Upper lobe of left lung (tissue), 6 donors: ENCODE data around the gene RPS6KA5. TPM values are rescaled to one million over a fixed set of nuclear protein-coding genes. Genes with fewer than 3 reads are reported as not detected.

Experiments used
- ATAC-seq, 2 donors: fragments of 200-7000 bp; cut with Tn5 transposase; one replicate each; pipeline ENCODE4 v1.9.1; 2022; ENCODE audit warnings: mild to moderate bottlenecking in 2 of 2, moderate library complexity in 2 of 2; ENCODE audit not compliant: low FRiP score in 2 of 2
- DNase-seq, 2 donors: peaks; one replicate each; pipeline ENCODE4 v3.0.0-alpha.2; 2019 to 2020
- H3K27ac ChIP-seq, 4 donors: fragments of 200-600 bp; sonication (generic); one replicate each; pipeline ENCODE4 v1.5.1; 2016 to 2019
- H3K27me3 ChIP-seq, 4 donors: fragments of 200-600 bp; sonication (generic); one replicate each; pipeline ENCODE4 v1.5.1; 2017 to 2019
- H3K36me3 ChIP-seq, 4 donors: fragments of 200-600 bp; sonication (generic); one replicate each; pipeline ENCODE4 v1.5.1; 2016 to 2019
- H3K4me1 ChIP-seq, 4 donors: fragments of 200-600 bp; sonication (generic); one replicate each; pipeline ENCODE4 v1.5.1; 2018 to 2019
- H3K4me3 ChIP-seq, 4 donors: fragments of 200-600 bp; sonication (generic); one replicate each; pipeline ENCODE4 v1.5.1; 2017 to 2019; ENCODE audit warnings: mild to moderate bottlenecking in 2 of 4, moderate library complexity in 1 of 4
- H3K9me3 ChIP-seq, 4 donors: fragments of 200-600 bp; sonication (generic); one replicate each; pipeline ENCODE4 v1.5.1; 2018 to 2019
- EP300 ChIP-seq, 4 donors: sonication (generic); formaldehyde crosslinking; IDR thresholded peaks; one replicate each; pipeline ENCODE4 v1.5.1; 2017; ENCODE audit warnings: antibody characterized with exemption in 4 of 4, control low read depth in 2 of 4
- POLR2A ChIP-seq, 4 donors: fragments of 450-650 bp; IDR thresholded peaks; one replicate each; pipeline ENCODE4 v1.5.1; 2016 to 2017; ENCODE audit warnings: antibody characterized with exemption in 4 of 4, mild to moderate bottlenecking in 2 of 4
- POLR2AphosphoS5 ChIP-seq, 2 donors: sonication (generic); formaldehyde crosslinking; IDR thresholded peaks; one replicate each; pipeline ENCODE4 v1.5.1; 2017; ENCODE audit warnings: antibody characterized with exemption in 2 of 2
- WGBS, 2 donors: methylation state at CpG; one replicate each; pipeline ENCODE4 v1.1.5; 2017 to 2018; 5-methylcytosine and 5-hydroxymethylcytosine counted together
- total RNA-seq, 6 donors: library from RNA; depleted of rRNA in 4 of 6; stranded (reverse); fragments of >200 nt in 4 of 6; gene quantifications; one replicate each; pipeline versions ENCODE4 v1.1.0 to v1.2.1, GENCODE V29; 2016 to 2021
- TF ChIP-seq, protein P1 (sequence below), 6 experiments: fragments of 450-650 bp in 4 of 6; fragments of 200-600 bp in 2 of 6; sonication (generic) in 2 of 6; IDR thresholded peaks; one replicate each; pipeline ENCODE4 v1.5.1; 2016 to 2019; ENCODE audit warnings: antibody characterized with exemption in 6 of 6
- donor health status: DM: no; HTN: no; CAD: no; lungs with moderate emphysema.
- donor health status: DM: no; HTN: yes; CAD: no; lungs with severe emphysema.

RPS6KA5 gene
- total RNA-seq, 6 donors from 2014 or later: 4.3 to 17.8 (median 10.2) TPM

DNA sequence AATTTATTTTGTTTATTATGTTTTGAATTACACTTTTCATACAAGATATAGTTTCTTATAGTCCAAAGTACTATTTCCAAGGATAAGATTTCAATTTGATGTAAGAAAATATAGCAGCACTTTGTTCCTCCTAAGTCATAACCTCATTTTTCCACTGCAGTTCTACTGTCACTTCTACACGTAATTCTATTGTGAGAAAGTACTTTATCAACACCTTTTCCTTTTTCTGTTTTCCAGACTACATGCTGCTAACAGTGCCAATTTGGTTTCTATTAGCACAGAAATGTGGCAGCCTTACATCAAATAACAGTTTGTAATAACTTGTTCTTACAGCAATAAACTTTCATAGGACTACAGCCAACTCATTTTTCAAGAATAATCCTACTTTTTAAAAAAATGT lies 45.0 kb downstream of the RPS6KA5 start:
- Histone ChIP-seq H3K4me3 (no peak overlapping the region), H3K4me1 (peaks cover 0 to 6% (median 2%) of the 10 kb centered on the region in 4 donors), H3K9me3 (no peaks in the 10 kb centered on the region), H3K27me3 (no peaks in the 10 kb centered on the region), H3K27ac (no peak overlapping the region), H3K36me3 (no peaks in the 10 kb centered on the region)
- ATAC-seq (no peak), DNase-seq (no peak)
- 31 to 38% methylated on average over 1 of the region's 1 CpG for WGBS, 2 donors
- TF ChIP-seq POLR2A (IDR thresholded peaks at IDR 0.05) (no peak), EP300 (IDR thresholded peaks at IDR 0.05) (no peak)

DNA sequence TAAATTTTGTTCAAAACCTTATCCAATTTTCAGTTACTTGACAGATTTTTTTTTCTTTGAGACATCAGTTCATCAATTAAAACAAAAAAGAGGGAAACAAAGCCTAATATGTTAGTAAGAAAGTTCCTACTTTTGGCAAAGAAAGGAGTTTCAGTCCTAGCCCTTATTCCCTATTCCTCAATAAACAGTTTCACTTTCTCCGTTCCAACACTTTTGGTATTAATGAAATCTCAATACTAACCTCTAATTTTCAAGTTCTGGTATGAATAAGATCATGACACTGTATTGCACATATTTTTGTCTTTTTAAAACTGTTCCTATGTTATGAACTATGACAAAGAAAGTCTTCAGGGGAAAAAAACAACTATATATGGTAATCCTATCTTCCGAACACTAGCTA lies 48.4 kb downstream of the RPS6KA5 start:
- Histone ChIP-seq H3K36me3 (no peaks in the 10 kb centered on the region), H3K27me3 (no peaks in the 10 kb centered on the region), H3K9me3 (no peaks in the 10 kb centered on the region), H3K4me1 (peaks cover 0 to 12% (median 10%) of the 10 kb centered on the region in 4 donors), H3K4me3 (no peak overlapping the region), H3K27ac (no peak overlapping the region)
- DNase-seq (no peak), ATAC-seq (no peak)
- TF ChIP-seq POLR2A (IDR thresholded peaks at IDR 0.05): no peak
- TF ChIP-seq POLR2AphosphoS5 (IDR thresholded peaks at IDR 0.05): no peak
- no peak for TF ChIP-seq EP300 (IDR thresholded peaks at IDR 0.05)
- TF ChIP-seq, protein P1, sequence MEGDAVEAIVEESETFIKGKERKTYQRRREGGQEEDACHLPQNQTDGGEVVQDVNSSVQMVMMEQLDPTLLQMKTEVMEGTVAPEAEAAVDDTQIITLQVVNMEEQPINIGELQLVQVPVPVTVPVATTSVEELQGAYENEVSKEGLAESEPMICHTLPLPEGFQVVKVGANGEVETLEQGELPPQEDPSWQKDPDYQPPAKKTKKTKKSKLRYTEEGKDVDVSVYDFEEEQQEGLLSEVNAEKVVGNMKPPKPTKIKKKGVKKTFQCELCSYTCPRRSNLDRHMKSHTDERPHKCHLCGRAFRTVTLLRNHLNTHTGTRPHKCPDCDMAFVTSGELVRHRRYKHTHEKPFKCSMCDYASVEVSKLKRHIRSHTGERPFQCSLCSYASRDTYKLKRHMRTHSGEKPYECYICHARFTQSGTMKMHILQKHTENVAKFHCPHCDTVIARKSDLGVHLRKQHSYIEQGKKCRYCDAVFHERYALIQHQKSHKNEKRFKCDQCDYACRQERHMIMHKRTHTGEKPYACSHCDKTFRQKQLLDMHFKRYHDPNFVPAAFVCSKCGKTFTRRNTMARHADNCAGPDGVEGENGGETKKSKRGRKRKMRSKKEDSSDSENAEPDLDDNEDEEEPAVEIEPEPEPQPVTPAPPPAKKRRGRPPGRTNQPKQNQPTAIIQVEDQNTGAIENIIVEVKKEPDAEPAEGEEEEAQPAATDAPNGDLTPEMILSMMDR (IDR thresholded peaks at IDR 0.05): no peak
- WGBS, 2 donors: 88 to 91% methylated on average over 2 of the region's 2 CpGs

DNA sequence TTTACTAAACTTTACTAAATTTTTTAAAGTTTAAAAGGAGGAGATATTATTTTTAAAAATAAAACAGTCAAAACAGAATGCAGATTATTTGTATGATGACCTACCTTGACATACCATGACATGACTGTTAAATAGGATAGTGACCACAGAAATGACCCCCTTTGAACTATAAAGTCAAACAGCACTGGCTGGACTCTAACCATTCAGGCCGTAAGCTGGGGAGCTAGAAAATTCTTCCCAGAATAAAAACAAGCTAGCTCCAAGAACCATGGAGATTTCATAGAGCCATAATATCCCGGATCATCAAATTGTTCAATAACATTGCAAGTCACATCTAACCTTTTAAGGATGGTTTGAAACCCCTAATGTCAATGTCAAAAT lies 50.3 kb downstream of the RPS6KA5 start:
- TF ChIP-seq EP300 (IDR thresholded peaks at IDR 0.05) (no peak), POLR2A (IDR thresholded peaks at IDR 0.05) (no peak), POLR2AphosphoS5 (IDR thresholded peaks at IDR 0.05) (no peak)
- TF ChIP-seq, protein P1 (IDR thresholded peaks at IDR 0.05): no peak
- Histone ChIP-seq H3K36me3 (no peaks in the 10 kb centered on the region), H3K4me3 (no peak overlapping the region), H3K27ac (peak overlapping the region in 1 of 4 donors; percentile 52), H3K4me1 (peaks cover 0 to 12% (median 10%) of the 10 kb centered on the region in 4 donors), H3K27me3 (no peaks in the 10 kb centered on the region), H3K9me3 (no peaks in the 10 kb centered on the region)
- ATAC-seq: no peak
- WGBS, 2 donors: 95% methylated on average over 2 of the region's 2 CpGs
- DNase-seq: no peak

DNA sequence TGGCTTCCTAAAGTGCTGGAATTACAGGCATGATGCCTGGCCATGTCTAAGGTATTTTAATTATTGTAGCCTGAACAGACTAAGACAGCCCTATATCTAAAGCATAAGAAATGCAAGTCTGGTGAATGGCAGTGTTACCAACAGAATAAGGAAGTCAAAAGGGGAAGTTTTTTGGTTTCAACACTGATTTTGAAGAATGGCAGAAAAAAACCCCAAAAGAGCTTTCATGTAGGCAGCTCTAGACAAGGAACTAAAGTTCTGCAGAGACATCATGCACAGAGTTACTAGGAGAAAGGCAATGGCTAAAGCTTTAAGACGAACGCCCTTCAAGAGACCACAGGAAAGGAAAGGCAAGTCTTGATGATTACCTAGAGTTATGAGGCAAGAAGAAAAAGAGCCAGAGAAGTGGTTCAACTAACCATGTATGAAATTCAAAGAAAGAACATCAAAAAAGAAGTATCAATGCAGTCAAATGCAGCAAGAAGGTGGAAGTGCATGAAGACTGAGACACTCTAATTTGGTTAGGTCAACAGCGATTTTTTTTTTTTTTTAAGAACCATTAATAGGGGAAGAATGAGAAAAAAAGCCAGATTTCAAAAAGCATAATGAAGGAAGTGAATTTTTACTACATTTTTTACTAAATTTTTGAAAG lies 50.8 kb downstream of the RPS6KA5 start:
- TF ChIP-seq EP300 (IDR thresholded peaks at IDR 0.05): no peak
- TF ChIP-seq POLR2A (IDR thresholded peaks at IDR 0.05): no peak
- TF ChIP-seq, protein P1 (IDR thresholded peaks at IDR 0.05): no peak
- no peak for TF ChIP-seq POLR2AphosphoS5 (IDR thresholded peaks at IDR 0.05)
- Histone ChIP-seq H3K9me3 (no peaks in the 10 kb centered on the region), H3K27ac (peak overlapping the region; percentile 44 to 56 (median 52)), H3K4me3 (no peak overlapping the region), H3K4me1 (peaks cover 0 to 12% (median 10%) of the 10 kb centered on the region in 4 donors), H3K27me3 (no peaks in the 10 kb centered on the region), H3K36me3 (no peaks in the 10 kb centered on the region)
- ATAC-seq: peak; percentile 67 to 78
- 63 to 78% methylated on average over 3 of the region's 3 CpGs for WGBS, 2 donors
- no peak for DNase-seq

DNA sequence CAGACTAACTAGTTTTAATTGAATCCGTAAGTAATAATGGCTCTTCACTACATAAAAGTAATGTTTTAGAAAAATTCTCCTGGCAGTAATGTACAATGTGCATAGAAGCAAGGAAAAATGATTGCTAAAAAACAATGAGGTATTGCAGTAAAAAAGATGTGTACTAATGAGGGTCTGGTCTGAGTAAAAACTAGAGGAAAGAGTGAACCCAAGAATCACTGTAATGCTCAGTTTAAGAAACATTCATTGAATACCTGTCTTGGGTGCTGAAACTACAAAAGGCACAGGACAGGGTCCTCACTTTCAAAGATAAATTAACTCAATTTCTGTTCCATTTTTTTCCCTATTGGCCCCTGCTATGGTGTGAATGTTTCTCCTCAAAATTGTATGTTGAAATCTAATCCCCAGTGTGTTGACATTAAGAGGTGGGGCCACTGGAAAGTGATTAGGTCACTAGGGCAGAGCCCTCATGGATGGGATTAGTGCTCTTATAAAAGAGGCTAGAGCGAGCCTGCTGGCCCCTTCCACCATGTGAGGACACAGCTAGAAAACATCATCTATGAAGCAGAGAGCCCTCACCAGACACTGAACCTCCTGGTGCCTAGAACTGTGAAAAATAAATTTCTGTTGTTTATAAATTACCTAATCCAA lies 51.6 kb downstream of the RPS6KA5 start:
- DNase-seq: peak in 1 of 2 donors; percentile 65
- Histone ChIP-seq H3K4me1 (peaks cover 0 to 12% (median 10%) of the 10 kb centered on the region in 4 donors), H3K9me3 (no peaks in the 10 kb centered on the region), H3K4me3 (no peak overlapping the region), H3K27me3 (no peaks in the 10 kb centered on the region), H3K27ac (peak overlapping the region; percentile 44 to 56 (median 52)), H3K36me3 (no peaks in the 10 kb centered on the region)
- peak; percentile 72 to 91 for ATAC-seq
- WGBS, 2 donors: 70% methylated on average over 2 of the region's 2 CpGs
- TF ChIP-seq POLR2A (IDR thresholded peaks at IDR 0.05) (no peak), POLR2AphosphoS5 (IDR thresholded peaks at IDR 0.05) (no peak), EP300 (IDR thresholded peaks at IDR 0.05) (peak in 1 of 4 donors; percentile 31)
